Calu3 (cell line): Measurements from ENCODE around the gene DPYSL3. TPM values are rescaled to one million over a fixed set of nuclear protein-coding genes. Genes with fewer than 3 reads are reported as not detected.

Experiments used
- BruUV-seq: library from RNA; stranded (reverse); fragments of 400-500 nt; replicated peaks from 2 replicates; lab custom pipeline; 2021; lab: Mats Ljungman, UMichigan
- CTCF ChIA-PET: fragments of 300-600 bp; sonication (Branson Sonifier 250); formaldehyde crosslinking; loops from one replicate; lab custom pipeline; 2022; ENCODE audit warnings: antibody characterized with exemption; lab: Charles Lee
- DNase-seq: peaks from one replicate; pipeline ENCODE4 v3.0.0; 2022
- H3K27ac Mint-ChIP-seq: one replicate; pipeline ENCODE4 v1.8.0; 2022; ENCODE audit warnings: mixed read lengths; ENCODE audit not compliant: unreplicated experiment
- H3K27me3 Mint-ChIP-seq: one replicate; pipeline ENCODE4 v1.8.0; 2022; ENCODE audit warnings: mixed read lengths; ENCODE audit not compliant: unreplicated experiment
- H3K36me3 Mint-ChIP-seq: one replicate; pipeline ENCODE4 v1.8.0; 2022; ENCODE audit warnings: mild to moderate bottlenecking, moderate library complexity, mixed read lengths; ENCODE audit not compliant: insufficient read depth, unreplicated experiment
- H3K4me1 Mint-ChIP-seq: one replicate; pipeline ENCODE4 v1.8.0; 2022; ENCODE audit warnings: mild to moderate bottlenecking, low read depth, mixed read lengths; ENCODE audit not compliant: unreplicated experiment
- H3K4me3 Mint-ChIP-seq: one replicate; pipeline ENCODE4 v1.8.0; 2022; ENCODE audit warnings: mild to moderate bottlenecking, low read depth, moderate library complexity, mixed read lengths; ENCODE audit not compliant: unreplicated experiment
- H3K9me3 Mint-ChIP-seq: one replicate; pipeline ENCODE4 v1.8.0; 2022; ENCODE audit warnings: low read depth, mixed read lengths; ENCODE audit not compliant: unreplicated experiment
- CTCF ChIP-seq: fragments of 200-600 bp; IDR thresholded peaks from one replicate; pipeline ENCODE4 v1.8.0; 2022; ENCODE audit warnings: antibody characterized with exemption; ENCODE audit not compliant: unreplicated experiment
- intact Hi-C: fragments of 100-400 bp; cut with micrococcal nuclease; formaldehyde crosslinking; loops from one replicate; pipeline ENCODE4 v1.10.0; 2022; ENCODE audit not compliant: unreplicated experiment
- total RNA-seq: library from RNA; stranded (reverse); gene quantifications from 2 replicates; pipeline ENCODE4 v1.2.3, GENCODE V29; 2022

The DPYSL3 gene
- total RNA-seq, 1 experiment from 2014 or later, result 26.6 TPM

- CTCF ChIA-PET, result interaction anchor here (2.5 kb wide), 1 partner anchor 8 kb away, joined by 7 read pairs; no protein-coding TSS in a partner anchor
- no peak for DNase-seq
- Mint-ChIP-seq H3K9me3 (no peaks in the 10 kb centered on the region), H3K36me3 (peaks cover 12% of the 10 kb centered on the region), H3K27me3 (no peaks in the 10 kb centered on the region), H3K4me1 (peaks cover 44% of the 10 kb centered on the region), H3K27ac (no peak overlapping the region), H3K4me3 (no peak overlapping the region)
- no peak for TF ChIP-seq CTCF
- intact Hi-C loops, result loop anchor here (10.0 kb wide), 2 partner anchors 396 to 816 kb away; no protein-coding TSS in a partner anchor
- BruUV-seq, result no TSS peak
Observed at GRCh38 chr5:147360816-147361215, 149.1 kb downstream of the DPYSL3 start.

GRCh38 chr5:147359581-147359980 lies 150.3 kb downstream of the DPYSL3 start:
- no peaks in the 10 kb centered on the region for H3K9me3 Mint-ChIP-seq
- peaks cover 43% of the 10 kb centered on the region for H3K4me1 Mint-ChIP-seq
- peaks cover 12% of the 10 kb centered on the region for H3K36me3 Mint-ChIP-seq
- CTCF ChIA-PET, result interaction anchor here (0.6 to 2.5 kb wide), 4 partner anchors 10 to 290 kb away, joined by 3 to 7 read pairs (median 6); no protein-coding TSS in a partner anchor
- DNase-seq, result no peak
- no peaks in the 10 kb centered on the region for H3K27me3 Mint-ChIP-seq
- no peak overlapping the region for H3K4me3 Mint-ChIP-seq
- TF ChIP-seq CTCF, result no peak
- intact Hi-C loops, result no loop called here
- H3K27ac Mint-ChIP-seq, result peak overlapping the region; percentile 75
- no TSS peak for BruUV-seq

- no peaks in the 10 kb centered on the region for H3K27me3 Mint-ChIP-seq
- no peak for DNase-seq
- TF ChIP-seq CTCF, result no peak
- intact Hi-C loops, result no loop called here
- CTCF ChIA-PET, result interaction anchor here (1.2 to 2.5 kb wide), 3 partner anchors 10 to 219 kb away, joined by 3 to 7 read pairs (median 4); no protein-coding TSS in a partner anchor
- peaks cover 43% of the 10 kb centered on the region for H3K4me1 Mint-ChIP-seq
- no peak overlapping the region for H3K4me3 Mint-ChIP-seq
- H3K36me3 Mint-ChIP-seq, result peaks cover 12% of the 10 kb centered on the region
- H3K27ac Mint-ChIP-seq, result peak overlapping the region; percentile 75
- H3K9me3 Mint-ChIP-seq, result no peaks in the 10 kb centered on the region
- no TSS peak for BruUV-seq
Observed at GRCh38 chr5:147359101-147359500, 150.8 kb downstream of the DPYSL3 start.

- TF ChIP-seq CTCF, result no peak
- Mint-ChIP-seq H3K9me3 (no peaks in the 10 kb centered on the region), H3K27ac (no peak overlapping the region), H3K4me1 (peaks cover 7% of the 10 kb centered on the region), H3K36me3 (peaks cover 5% of the 10 kb centered on the region), H3K4me3 (no peak overlapping the region), H3K27me3 (no peaks in the 10 kb centered on the region)
- intact Hi-C loops, result no loop called here
- DNase-seq, result no peak
- BruUV-seq, result no TSS peak
- CTCF ChIA-PET, result no interaction called here
Observed at GRCh38 chr5:147349241-147349640, 160.6 kb downstream of the DPYSL3 start.
